GM03348 (cell line): ENCODE measurements around the gene DDX41.
A peak's percentile ranks its signal among the peaks of the same experiment; 100 is the strongest.

Experiments used
- DNase-seq: peaks from one replicate; pipeline ENCODE4 v3.0.0; 2012; ENCODE audit warnings: low spot score

Gene DDX41

GRCh38 chr5:177513500-177513899, 3.3 kb downstream of the DDX41 start:
- DNase-seq, result no peak

- no peak for DNase-seq
Observed at GRCh38 chr5:177512736-177513380, 3.9 kb downstream of the DDX41 start.

GRCh38 chr5:177511796-177512675, 4.7 kb downstream of the DDX41 start:
- no peak for DNase-seq

- DNase-seq, result no peak
Observed at GRCh38 chr5:177511181-177511580, 5.6 kb downstream of the DDX41 start.

- no peak for DNase-seq
Observed at GRCh38 chr5:177510567-177511053, 6.2 kb downstream of the DDX41 start.

DNA sequence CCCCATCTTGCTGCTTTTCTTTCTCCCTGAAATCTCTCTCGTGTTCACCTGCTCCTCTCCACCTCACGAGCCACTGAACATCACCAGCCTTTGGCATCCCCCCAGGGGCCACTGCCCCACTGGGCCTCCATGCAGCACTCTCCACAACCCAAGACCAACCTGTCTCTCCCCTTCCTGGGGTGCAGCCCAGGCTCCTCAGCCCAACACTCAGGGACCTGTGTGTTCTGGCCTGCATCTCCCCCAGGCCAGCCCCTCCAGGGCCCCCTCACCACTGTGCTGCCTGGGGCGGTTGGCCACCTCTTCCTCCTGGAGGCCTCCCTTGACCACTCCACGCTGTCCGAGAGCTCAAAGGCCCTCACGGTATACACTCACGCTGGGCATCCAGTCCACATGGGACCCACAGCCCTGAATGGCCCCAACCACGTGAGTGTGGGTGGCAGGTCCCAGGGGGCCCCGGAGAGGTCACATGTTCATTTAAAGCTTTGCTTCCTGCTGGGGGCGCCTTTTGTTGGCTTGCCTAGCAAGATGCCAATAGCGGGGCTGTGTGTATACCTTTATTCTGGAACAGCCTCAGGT, 6.7 kb downstream of the DDX41 start:
- DNase-seq, result no peak

- no peak for DNase-seq
Observed at GRCh38 chr5:177509381-177509951, 7.3 kb downstream of the DDX41 start, which contains the start of gene DOK3. TSS of gene DOK3 (minus strand) at chr5:177509826. CDS start at chr5:177509540, 286 bp downstream.

DNA sequence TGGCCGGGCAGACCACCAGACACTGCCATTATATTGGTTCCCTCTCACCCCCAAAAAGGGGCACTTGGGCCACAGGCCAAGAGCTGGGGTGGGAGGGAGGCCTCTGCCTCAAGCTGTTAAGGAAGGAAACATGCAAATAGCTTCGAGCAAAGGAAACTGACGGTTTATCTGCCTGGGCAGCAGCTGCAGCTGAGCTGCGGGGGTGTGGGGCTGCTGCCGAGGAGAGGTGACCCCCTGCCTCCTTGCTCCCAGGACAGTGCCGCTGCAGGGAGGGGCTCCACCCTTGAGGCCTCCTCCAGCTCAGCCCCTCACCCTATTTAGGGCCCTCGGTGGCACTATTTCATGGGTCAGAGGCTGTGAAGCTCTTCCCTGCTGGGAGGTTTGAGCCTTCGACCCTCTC, 7.9 kb downstream of the DDX41 start:
- DNase-seq, result no peak

DNA sequence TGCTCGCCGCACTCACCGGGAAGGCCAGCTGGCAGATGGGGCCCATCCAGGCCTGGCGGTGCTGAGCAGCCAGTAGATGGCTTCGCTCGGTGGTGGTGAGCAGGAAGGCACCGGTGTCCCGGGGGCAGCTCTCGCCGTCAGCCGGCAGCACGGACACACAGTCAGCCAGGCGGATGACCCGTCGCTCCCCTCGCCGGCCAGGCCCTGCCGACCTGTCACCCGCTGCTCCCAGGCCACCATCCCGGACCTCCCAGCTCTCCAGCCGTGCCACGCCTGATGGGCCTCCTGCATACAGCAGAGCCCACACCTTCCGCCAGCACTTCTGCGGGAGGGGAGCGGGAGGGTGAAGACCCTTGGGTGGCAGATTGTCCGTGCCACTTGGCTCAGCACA, 8.5 kb downstream of the DDX41 start:
- DNase-seq, result no peak

GRCh38 chr5:177507596-177508220, 9.1 kb downstream of the DDX41 start:
- DNase-seq, result no peak

- no peak for DNase-seq
Observed at GRCh38 chr5:177507165-177507564, 9.6 kb downstream of the DDX41 start.

GRCh38 chr5:177505075-177505474, 11.7 kb downstream of the DDX41 start:
- no peak for DNase-seq

DNA sequence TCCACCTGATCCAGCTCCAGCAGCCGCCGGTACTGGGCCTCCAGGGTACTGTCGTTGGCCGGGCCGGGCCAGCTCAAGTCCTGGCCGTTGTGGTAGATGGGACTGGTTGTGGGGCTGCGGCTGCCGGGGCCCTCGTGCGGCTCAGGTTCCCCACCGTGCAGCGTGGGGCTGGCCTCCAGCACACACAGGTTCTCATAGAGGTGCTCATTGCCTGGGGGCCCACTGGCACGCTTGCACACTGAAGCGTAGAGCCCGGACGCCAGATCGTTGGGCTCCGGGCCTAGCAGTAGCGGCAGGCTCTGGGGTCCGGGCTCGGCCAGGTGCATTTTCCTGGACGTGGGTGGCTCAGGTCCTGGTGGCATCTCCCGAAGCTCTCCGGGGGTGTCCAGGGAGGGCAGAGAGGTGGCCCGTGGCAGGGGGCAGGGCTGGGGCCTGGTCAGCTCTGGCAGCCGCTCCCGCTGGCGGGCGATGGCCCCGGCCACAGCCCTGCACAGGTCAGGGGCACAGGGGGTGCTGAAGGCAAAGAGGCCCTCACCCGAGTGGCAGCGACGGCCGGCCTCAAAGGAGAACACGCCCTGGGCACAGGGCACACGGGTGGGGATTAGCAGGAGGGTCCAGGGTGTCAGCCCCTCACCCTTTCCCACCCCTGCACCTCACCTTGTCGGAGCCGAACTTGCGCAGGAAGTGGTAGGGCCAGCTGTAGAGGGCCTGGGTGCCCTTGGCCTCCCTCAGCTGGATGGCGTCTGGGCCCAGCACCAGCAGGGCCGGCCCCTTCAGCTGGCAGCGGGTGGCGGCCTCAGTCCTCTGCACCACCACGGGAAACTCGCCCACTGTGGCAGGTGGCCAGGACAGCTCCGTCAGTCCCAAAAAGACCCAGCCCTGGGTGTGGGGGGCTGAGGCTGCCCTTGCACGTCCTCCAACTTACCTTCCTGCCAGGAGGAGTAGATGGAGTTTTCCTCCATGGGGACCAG, 12.4 kb downstream of the DDX41 start:
- no peak for DNase-seq

- no peak for DNase-seq
Observed at GRCh38 chr5:177503351-177504085, 13.2 kb downstream of the DDX41 start.

DNA sequence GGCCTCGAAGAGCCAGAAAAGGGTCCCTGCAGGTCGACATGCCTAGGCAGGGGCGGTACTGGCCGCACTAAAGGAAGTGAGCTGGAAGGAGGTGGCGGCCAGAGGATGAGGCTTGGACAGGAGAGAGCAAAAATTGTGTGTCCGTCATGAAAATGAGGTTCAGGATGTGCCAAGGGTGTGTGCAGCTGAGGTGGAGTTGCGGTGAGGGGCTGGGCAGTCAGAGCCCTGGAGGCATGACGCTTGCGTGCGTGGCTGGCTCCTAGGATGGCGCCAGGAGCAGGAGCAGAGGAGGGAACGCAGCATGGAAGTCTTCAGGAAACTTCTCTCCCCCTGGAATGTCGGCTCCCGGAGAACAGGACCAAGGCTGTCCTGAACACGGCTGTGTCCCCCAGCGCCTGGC, 13.9 kb downstream of the DDX41 start:
- DNase-seq, result no peak

GRCh38 chr5:177501874-177502678, 14.7 kb downstream of the DDX41 start:
- no peak for DNase-seq

DNA sequence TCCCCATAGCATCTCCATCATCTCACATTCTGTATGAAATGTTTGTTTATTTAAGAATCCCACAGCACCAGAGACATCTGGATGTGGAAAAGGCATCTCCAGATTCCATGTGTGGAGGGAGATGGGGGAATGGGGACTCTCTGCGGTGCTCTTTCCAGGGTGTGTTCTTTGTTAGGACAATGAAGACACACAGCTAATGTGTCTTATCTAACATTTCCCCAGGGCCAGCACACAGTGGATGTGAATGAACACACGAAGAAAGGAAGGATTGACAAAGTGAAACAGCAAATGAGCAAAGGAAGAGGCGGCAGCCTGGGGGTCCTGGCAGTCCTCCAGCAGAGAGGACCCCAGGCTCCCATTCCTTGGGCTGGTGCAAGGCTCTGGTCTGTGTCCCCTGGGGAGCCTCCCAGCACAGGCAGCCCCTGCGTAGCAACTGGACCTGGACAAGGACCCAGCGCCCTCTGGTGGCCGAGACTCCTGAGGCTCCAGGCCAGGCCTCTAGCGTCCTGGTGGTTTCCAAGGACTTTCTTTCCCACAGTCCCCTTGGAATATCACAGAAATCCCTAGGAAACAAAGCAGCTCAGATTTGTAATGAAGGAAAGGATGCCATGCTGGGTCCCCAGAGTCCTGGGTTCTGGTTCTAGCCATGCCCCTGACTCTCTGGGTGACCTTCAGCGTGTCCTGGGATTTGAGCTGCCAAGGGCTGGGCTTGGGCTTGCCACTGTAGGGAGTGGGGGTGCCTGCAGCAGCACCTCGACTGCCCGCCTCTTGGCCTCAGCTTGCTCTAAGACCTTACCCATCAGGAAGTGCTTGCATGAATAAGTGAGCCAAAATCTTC, 15.9 kb downstream of the DDX41 start:
- DNase-seq, result peak; percentile 89

GRCh38 chr5:177499842-177500241, 16.9 kb downstream of the DDX41 start:
- DNase-seq, result no peak
